Measurements from ENCODE around the gene COL5A2. TPM values are rescaled to one million over a fixed set of nuclear protein-coding genes. Genes with fewer than 3 reads are reported as not detected.

The COL5A2 gene
- total RNA-seq, 2 donors from 2014 or later = 2.9 to 3.3 TPM

DNA sequence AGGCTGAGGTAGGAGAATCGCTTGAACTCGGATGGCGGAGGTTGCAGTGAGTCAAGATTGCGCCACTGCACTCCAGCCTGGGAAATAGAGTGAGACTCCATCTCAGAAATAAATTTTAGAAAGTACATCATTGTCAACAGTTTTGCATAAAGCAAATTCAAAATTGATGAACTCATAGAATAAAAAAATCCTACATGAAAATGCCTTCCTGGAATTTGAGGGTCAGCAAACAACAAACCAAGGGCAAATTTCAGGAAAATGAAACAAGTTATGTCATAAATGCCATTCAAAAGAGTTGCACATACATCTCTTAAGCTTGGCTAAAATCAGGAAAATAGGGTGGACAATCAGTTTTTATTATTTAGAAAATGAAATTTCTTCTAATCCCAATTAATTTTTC, 45.1 kb downstream of the COL5A2 start:
- Mint-ChIP-seq H3K27ac (no peak overlapping the region), H3K9me3 (no peaks in the 10 kb centered on the region), H3K36me3 (peaks cover 0 to 10% of the 10 kb centered on the region in 2 donors)
- DNase-seq (ENCODE audit: low spot score in 2 of 2) (no peak), ATAC-seq (no peak)

DNA sequence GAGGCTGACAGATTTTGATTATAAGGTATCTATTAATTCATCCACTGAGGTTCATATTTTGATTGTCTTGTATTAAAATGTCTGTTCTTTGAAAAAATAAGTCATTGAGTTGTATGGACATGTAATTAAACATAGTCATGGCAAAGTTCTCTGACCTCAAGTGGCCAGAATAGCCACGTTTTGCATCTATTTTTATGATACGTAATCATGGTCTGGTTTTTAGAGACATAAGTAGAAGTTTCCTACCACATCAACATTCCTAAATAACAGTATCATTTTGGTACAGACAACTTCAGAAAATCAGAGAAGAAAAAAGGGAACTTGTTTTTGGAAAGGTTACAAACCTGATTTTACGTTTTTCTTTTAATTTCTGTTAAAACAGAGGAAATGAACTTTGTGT, 47.6 kb downstream of the COL5A2 start:
- peaks cover 0 to 10% of the 10 kb centered on the region in 2 donors for H3K36me3 Mint-ChIP-seq
- H3K27ac Mint-ChIP-seq = no peak overlapping the region
- no peaks in the 10 kb centered on the region for H3K9me3 Mint-ChIP-seq
- DNase-seq (ENCODE audit: low spot score in 2 of 2) (no peak), ATAC-seq (no peak)

DNA sequence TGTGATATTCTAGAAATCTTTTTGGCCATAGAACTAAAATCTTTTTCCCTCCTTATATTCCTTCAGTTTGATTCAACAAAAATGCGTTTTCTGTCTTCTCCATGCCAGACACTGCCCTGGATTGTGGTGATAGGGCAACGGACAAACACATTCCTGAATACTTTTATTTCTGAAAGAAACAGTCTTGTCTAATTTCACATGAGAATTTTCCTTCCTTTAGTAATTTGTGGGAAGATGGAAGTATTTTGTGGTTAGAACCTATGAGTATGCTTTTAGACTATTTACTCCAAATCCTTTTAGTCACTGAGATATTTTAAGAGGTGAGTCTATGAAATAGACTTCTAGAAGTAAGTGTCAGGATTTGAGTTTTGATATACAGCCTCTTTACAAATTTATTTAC, 49.6 kb downstream of the COL5A2 start:
- Mint-ChIP-seq H3K36me3 (peaks cover 0 to 10% of the 10 kb centered on the region in 2 donors), H3K27ac (no peak overlapping the region), H3K9me3 (no peaks in the 10 kb centered on the region)
- ATAC-seq = no peak
- DNase-seq (ENCODE audit: low spot score in 2 of 2) = no peak

DNA sequence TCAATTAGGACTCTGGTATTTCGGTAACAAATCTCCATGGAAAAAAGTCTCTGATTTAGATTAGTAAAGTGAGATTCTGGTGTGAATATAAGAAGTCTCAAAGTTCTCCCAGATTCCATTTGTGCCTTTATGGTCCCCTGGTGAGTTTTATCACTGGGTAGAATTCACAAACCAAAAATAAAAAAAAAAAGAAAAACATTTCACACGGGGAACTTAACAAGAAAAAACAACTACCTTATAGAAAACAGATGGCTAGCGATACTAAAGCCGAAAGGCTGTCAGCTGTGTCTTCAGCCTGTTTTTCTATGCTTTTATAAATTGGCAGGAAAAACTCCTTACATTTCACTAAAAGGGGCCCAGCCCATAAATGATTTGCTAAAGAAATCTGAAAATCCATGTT, 50.6 kb downstream of the COL5A2 start:
- H3K9me3 Mint-ChIP-seq = no peaks in the 10 kb centered on the region

DNA sequence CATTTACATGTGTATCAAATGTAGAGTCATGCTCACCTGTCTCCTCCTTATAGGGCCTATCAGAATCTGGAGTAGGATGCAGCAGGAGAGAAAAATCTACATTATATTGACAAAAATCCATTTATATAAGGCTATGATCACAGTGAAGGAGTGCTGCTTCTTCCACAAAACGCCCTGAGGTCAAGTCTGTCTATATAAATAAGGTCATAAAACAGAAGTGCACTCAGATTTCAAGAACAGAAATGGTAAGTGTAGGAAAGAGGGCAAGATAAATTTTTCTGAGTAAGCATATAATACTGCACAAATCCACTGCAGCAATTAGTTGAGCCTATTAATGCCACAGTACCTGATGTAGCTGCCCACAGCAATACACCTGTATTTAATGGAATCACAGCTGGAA, 51.8 kb downstream of the COL5A2 start:
- Mint-ChIP-seq H3K27ac (no peak overlapping the region), H3K9me3 (no peaks in the 10 kb centered on the region)
- no peak for ATAC-seq

More for the DNA sequence above, 50.6 kb downstream of the COL5A2 start:
- H3K27ac Mint-ChIP-seq = no peak overlapping the region
- no peak for ATAC-seq
- no peak for DNase-seq (ENCODE audit: low spot score in 2 of 2)
- peaks cover 0 to 9% of the 10 kb centered on the region in 2 donors for H3K36me3 Mint-ChIP-seq

DNA sequence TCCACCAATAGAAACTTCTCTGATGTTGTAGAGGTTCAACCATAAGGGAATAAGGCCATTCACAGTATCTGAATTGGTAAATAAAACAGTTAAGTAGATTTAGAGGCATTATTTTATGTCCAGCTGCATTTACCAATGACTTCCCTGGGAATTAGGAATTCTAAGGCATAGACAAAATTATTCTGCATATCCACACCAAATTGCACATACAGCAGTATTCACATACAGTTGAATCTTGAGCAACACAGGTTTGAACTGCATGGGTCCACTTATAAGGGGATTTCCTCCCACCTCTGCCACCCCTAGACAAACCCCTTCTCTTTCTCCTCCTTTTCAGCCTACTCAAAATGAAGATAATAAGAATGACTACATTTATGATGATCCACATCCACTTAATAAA, 54.4 kb downstream of the COL5A2 start:
- Mint-ChIP-seq H3K36me3 (no peaks in the 10 kb centered on the region), H3K9me3 (no peaks in the 10 kb centered on the region), H3K27ac (no peak overlapping the region)
- no peak for ATAC-seq
- DNase-seq (ENCODE audit: low spot score in 2 of 2) = no peak

More for the DNA sequence above, 51.8 kb downstream of the COL5A2 start:
- no peaks in the 10 kb centered on the region for H3K36me3 Mint-ChIP-seq
- no peak for DNase-seq (ENCODE audit: low spot score in 2 of 2)

DNA sequence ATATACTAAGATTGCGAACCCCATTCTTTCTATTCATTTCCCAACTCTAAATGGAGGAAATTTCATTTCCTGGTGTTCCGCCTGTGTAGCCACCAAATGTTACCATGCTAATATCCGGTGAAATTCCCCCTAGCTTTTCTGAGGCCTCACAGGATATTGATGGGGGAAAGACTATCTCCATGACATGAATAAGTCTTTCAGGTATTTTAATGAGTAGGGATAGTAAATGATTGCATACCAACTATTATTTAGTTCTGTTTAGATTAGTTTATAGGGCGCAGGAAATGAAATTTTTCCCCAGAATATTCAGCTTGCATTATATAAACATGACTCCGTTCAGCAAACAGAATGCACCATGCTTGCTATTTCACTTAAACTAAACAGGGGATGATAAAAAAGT, 55.4 kb downstream of the COL5A2 start:
- H3K27ac Mint-ChIP-seq = no peak overlapping the region
- no peak for DNase-seq (ENCODE audit: low spot score in 2 of 2)
- no peaks in the 10 kb centered on the region for H3K36me3 Mint-ChIP-seq
- no peaks in the 10 kb centered on the region for H3K9me3 Mint-ChIP-seq
- no peak for ATAC-seq

DNA sequence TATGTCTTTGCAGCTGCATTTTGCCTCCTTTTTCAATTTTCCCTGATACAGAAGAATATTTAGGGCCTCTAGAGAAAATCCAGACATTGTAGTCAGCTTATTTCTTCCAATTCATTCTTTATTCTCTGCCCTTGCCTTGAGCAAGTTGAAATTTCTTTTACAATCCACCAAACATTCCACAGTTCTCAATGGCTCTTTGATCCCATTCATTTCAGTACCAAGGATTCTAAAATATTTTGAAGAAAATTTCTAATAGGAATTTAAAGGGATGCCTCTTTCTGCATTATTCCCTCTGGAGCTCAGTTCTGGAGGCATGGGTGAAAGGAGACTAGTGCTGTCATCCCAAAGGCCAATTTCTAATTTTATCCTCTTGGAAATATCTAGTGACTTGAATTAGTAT, 61.2 kb downstream of the COL5A2 start:
- H3K36me3 Mint-ChIP-seq = no peaks in the 10 kb centered on the region
- ATAC-seq (no peak), DNase-seq (ENCODE audit: low spot score in 2 of 2) (no peak)
- no peak overlapping the region for H3K27ac Mint-ChIP-seq
- H3K9me3 Mint-ChIP-seq = no peaks in the 10 kb centered on the region

DNA sequence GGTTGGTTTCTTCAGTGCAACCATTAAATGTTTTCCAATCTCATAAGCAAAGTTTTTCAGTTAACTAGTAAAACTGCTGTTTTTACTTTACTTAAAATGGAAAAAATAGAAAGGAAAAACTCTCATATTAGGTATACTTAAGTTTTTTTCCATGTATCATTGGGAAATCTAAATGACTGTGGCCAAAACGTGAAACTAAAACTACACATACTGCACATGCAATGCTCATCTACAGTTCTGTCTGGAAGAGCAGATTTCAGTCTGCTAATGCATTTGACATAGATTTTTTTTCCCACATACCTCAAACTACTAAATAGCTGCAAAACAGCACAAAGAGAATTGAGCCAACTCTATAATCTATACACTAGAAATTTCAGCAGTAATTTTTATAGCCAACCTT, 62.6 kb downstream of the COL5A2 start:
- ATAC-seq (peak in 1 of 2 donors; percentile 73), DNase-seq (ENCODE audit: low spot score in 2 of 2) (no peak)
- Mint-ChIP-seq H3K27ac (peak overlapping the region in 1 of 2 donors; percentile 22), H3K36me3 (no peaks in the 10 kb centered on the region), H3K9me3 (no peaks in the 10 kb centered on the region)

DNA sequence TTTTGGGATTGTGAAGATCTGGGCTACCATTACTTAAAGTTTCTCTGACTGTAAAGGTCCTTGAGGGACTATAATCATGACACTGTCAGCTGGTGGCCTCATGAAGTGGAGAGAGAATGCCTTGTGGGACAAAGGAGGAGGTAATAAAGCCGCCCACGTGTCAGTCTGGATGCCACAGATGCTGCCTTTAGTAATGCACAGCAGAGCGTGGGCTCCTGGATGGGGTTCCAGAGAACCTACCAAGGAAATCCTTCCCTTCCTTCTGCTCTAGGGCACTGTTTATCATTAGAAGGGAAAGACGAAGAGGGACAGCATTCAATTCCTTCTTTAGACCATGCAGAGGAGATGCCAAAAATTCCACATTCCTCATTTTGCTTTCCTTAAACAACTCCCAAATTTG, 63.5 kb downstream of the COL5A2 start:
- DNase-seq (ENCODE audit: low spot score in 2 of 2) (no peak), ATAC-seq (no peak)
- Mint-ChIP-seq H3K27ac (no peak overlapping the region), H3K36me3 (no peaks in the 10 kb centered on the region), H3K9me3 (no peaks in the 10 kb centered on the region)

DNA sequence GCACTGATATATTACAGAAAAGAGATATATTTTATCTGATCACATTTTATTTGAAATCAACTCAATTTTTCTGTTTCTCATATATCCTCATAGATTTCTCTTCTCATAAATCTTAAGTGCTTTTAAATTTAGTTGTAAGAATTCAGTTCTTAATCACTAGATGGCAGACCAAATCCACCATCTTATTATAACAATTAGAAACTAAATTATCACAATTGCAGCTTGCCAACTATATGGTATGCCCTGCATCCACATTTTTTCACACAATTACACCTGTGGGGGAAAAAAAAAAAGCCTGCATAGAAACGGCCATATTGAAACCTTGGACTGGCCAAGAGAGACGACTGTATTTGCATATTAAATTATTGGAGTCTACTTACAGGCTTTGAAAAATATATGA, 64.4 kb downstream of the COL5A2 start:
- Mint-ChIP-seq H3K27ac (no peak overlapping the region), H3K36me3 (no peaks in the 10 kb centered on the region), H3K9me3 (no peaks in the 10 kb centered on the region)
- ATAC-seq (no peak), DNase-seq (ENCODE audit: low spot score in 2 of 2) (no peak)

DNA sequence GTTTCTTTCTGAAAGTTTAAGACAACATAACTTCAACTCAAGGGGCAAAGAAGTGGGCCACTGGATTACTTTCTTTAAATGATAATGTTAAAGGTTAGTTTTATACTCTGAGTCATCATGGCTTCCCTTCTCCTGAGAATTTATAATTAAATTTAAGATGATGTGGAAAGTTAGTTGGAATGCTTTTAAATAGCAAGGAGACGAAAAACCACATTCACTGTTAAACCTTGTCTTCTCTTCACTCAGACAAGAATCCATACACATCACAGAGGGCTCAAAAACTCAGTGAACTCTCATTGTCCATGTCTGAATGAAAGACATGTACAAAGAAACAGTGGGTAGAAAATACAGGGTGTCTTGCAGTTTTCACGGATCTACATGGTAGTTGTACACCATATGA, 65.6 kb downstream of the COL5A2 start:
- ATAC-seq = no peak
- Mint-ChIP-seq H3K27ac (no peak overlapping the region), H3K36me3 (no peaks in the 10 kb centered on the region), H3K9me3 (no peaks in the 10 kb centered on the region)
- DNase-seq (ENCODE audit: low spot score in 2 of 2) = no peak

DNA sequence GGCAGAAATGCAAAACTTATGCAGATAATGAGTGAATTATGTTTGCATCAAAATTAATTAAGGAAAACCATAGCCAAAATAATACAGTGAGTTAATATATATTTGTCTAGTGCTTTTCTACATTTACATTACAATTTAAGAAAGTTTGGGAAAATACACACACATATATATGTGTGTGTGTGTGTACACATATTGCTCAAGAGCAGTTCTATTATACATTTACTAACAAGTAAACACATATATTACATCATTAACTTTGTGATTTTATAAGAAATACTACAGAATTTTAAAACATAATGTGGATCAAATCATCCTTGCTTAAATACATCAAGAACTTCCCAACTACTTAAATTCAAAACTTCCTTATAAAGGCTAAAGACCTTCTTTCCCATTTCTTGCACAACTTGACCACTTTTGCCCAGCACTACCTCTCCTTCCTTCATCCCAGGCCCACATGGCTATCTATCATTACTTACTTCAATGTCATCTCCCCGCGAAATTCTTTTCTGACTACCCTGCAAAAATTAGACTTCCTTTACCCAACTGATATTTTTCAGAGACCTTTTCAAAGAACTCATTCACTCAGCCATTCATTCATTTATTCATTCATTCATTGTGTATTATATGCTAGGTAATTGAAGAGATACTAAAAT, 68.4 kb downstream of the COL5A2 start:
- ATAC-seq (no peak), DNase-seq (ENCODE audit: low spot score in 2 of 2) (no peak)
- Mint-ChIP-seq H3K9me3 (no peaks in the 10 kb centered on the region), H3K36me3 (no peaks in the 10 kb centered on the region), H3K27ac (no peak overlapping the region)

DNA sequence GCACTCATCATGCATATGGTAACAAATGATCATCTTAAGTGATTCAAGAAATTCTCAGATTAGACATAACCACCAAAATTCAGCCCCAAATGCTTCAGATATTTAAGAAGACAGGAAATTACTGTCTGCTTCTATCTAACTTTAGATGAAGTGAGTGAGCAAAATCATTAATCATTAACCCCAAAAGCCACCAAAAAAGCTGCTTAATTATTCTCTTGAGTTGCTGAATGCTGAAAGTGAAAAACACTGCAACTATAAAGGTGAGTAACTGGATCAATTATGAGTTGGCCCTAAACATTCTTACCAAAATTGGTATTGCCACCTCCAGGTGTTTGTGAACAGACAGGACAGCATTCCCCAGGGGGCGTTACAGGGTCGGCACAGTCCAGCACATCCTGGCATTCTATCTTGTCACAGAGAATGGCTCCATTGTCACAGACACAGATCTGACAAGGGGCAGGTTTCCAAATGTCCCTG, 69.6 kb downstream of the COL5A2 start:
- Mint-ChIP-seq H3K27ac (no peak overlapping the region), H3K9me3 (no peaks in the 10 kb centered on the region), H3K36me3 (no peaks in the 10 kb centered on the region)
- DNase-seq (ENCODE audit: low spot score in 2 of 2) = no peak
- peak in 1 of 2 donors; percentile 82 for ATAC-seq

DNA sequence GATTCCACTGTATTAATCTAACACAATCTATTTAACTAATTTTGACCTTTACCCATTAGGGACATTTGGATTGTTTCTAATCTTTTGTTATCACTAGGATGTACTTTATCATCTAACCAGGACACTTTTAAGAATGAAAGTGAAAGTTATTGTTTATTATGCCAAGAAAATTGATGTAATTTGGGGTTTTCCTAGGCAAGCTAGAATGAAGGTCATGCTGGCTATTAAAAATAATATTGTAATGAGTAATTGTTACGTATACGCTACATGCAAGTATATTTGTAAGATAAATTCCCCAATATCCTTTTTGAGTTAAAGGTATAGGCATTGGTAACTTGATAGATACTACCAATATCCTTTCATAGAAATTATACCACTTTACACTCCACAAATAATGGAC, 74.6 kb downstream of the COL5A2 start:
- Mint-ChIP-seq H3K36me3 (no peaks in the 10 kb centered on the region), H3K9me3 (no peaks in the 10 kb centered on the region), H3K27ac (no peak overlapping the region)
- DNase-seq (ENCODE audit: low spot score in 2 of 2) = no peak
- no peak for ATAC-seq

DNA sequence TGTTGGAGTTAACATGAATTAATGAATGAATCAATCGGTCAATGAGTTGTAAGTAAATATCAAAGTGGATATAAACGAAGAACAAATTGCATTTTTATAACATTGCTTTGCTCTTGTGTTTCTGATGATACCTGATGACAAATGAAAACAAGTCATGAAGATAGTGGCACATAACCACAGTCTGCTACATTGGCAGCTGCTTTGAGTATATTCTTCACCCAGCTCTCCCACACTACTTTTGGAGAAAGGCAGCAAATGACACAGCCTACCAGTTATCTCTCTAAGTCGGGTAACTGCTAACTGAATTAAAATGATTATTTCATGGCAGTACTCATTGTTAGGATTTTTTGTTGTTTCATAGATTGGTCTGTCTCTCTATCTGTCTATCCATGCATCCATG, 76.8 kb downstream of the COL5A2 start:
- Mint-ChIP-seq H3K36me3 (no peaks in the 10 kb centered on the region), H3K9me3 (no peaks in the 10 kb centered on the region), H3K27ac (no peak overlapping the region)
- ATAC-seq (no peak), DNase-seq (ENCODE audit: low spot score in 2 of 2) (no peak)

DNA sequence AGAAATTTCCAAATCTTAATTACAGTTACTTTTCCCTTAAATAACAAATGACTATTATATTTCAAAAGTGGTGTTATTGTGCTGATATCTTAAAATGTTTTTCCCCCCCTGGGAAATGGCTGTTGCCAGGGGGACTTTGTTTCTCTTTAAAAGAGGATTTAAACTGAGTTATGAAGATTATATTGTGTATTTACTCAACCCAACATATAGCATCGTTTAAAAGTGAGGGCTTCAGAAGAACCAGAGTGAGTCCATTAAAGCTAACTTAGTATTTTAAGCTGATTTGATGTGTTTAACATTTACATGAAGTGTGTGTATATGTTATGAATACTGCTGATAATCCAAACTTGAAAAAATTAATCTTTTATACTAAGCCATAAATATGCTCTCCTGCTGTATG, 81.6 kb downstream of the COL5A2 start:
- no peak overlapping the region for H3K27ac Mint-ChIP-seq
- DNase-seq (ENCODE audit: low spot score in 2 of 2) (no peak), ATAC-seq (no peak)
- H3K9me3 Mint-ChIP-seq = no peaks in the 10 kb centered on the region
- H3K36me3 Mint-ChIP-seq = no peaks in the 10 kb centered on the region

DNA sequence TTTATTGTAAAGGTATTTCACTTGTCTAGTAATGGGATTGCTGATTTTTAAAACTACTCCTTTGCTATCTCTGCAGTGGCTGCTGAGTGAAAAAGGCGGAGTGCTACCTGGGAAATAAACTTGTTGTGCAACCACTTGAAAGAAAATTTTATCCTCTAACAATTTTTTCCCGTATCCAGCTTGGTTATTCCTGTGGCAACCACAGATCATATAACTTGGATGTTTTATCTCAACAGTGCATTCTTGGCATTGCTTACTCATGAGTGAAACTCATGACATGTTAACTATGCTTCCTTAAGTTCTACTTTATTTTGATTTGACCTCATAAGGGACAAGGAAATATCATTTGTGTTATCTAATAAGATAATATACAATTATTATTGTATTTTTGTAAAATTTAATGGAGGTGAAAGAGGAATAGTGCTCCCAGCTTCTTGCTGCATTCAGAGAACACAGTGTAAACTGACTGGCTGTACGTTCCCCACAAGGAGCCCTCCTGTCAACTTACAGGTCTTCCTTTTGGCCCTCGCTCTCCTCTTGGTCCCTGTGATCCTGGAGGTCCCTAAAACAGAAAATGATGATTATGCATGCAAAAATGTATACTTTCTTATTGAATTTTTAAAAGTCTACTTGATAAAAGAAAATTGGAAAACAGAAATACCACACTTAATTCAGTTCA, 82.7 kb downstream of the COL5A2 start:
- H3K27ac Mint-ChIP-seq = no peak overlapping the region
- ATAC-seq = no peak
- DNase-seq (ENCODE audit: low spot score in 2 of 2) = no peak
- H3K9me3 Mint-ChIP-seq = no peaks in the 10 kb centered on the region
- no peaks in the 10 kb centered on the region for H3K36me3 Mint-ChIP-seq
